SU-DHL-6 (cell line): ENCODE results near the gene CAMP.
"Not testable (repeated sequence)": the region's sequence is repeated elsewhere in the genome, so short reads cannot be mapped to it uniquely, and the experiment has no call there.

ENCODE experiments used
- H2AFZ ChIP-seq: fragments of 200-600 bp; sonication (generic); 2 replicates; pipeline ENCODE4 v1.6.1; 2014; ENCODE audit warnings: low read depth, mild to moderate bottlenecking, moderate library complexity, mixed read lengths, antibody characterized with exemption, low read length; ENCODE audit not compliant: severe bottlenecking
- H3F3A ChIP-seq: fragments of 200-600 bp; shearing (Covaris generic); 2 replicates; pipeline ENCODE4 v1.6.0; 2016; ENCODE audit warnings: antibody characterized with exemption, mild to moderate bottlenecking; ENCODE audit not compliant: insufficient read depth
- H3K27ac ChIP-seq: fragments of 200-600 bp; sonication (generic); 2 replicates; pipeline ENCODE4 v1.5.1; 2016; ENCODE audit warnings: low read depth, mild to moderate bottlenecking, low read length, moderate library complexity, mixed read lengths
- H3K27me3 ChIP-seq: fragments of 200-600 bp; sonication (generic), shearing (Covaris generic); 2 replicates; pipeline ENCODE4 v1.6.0; 2014; ENCODE audit warnings: mild to moderate bottlenecking, low read length
- H3K36me3 ChIP-seq: fragments of 200-600 bp; sonication (generic); 2 replicates; pipeline ENCODE4 v1.6.1; 2014; ENCODE audit warnings: mild to moderate bottlenecking, low read length, mixed read lengths
- H3K4me2 ChIP-seq: fragments of 300-600, 200-600 bp; shearing (Covaris generic), sonication (generic); 2 replicates; pipeline ENCODE4 v1.6.0; 2014; ENCODE audit warnings: low read length, low read depth, mild to moderate bottlenecking; ENCODE audit not compliant: poor library complexity, severe bottlenecking
- H3K4me3 ChIP-seq: fragments of 200-600 bp; sonication (generic); 2 replicates; pipeline ENCODE4 v1.5.1; 2014; ENCODE audit warnings: antibody characterized with exemption, low read length, mild to moderate bottlenecking, mixed read lengths; ENCODE audit not compliant: insufficient read depth, poor library complexity, severe bottlenecking
- H3K79me2 ChIP-seq: fragments of 200-600 bp; sonication (generic); 2 replicates; pipeline ENCODE4 v1.6.1; 2014; ENCODE audit warnings: mild to moderate bottlenecking, low read length, moderate library complexity; ENCODE audit not compliant: insufficient read depth
- H3K9ac ChIP-seq: fragments of 200-600 bp; sonication (generic); 2 replicates; pipeline ENCODE4 v1.7.0; 2014; ENCODE audit warnings: mild to moderate bottlenecking, low read length
- H3K9me2 ChIP-seq: fragments of 200-600 bp; sonication (generic); replicated peaks from 2 replicates; pipeline ENCODE4 v1.6.1; 2014; ENCODE audit warnings: low read length; ENCODE audit not compliant: insufficient read depth
- H3K9me3 ChIP-seq: fragments of 200-600 bp; sonication (generic); 2 replicates; pipeline ENCODE4 v1.6.1; 2014; ENCODE audit warnings: low read length, mixed read lengths; ENCODE audit not compliant: insufficient read depth
- H4K20me1 ChIP-seq: fragments of 200-600 bp; sonication (generic); 2 replicates; pipeline ENCODE4 v1.6.1; 2014; ENCODE audit warnings: low read depth, mild to moderate bottlenecking, antibody characterized with exemption, low read length, moderate library complexity, mixed read lengths
- CTCF ChIP-seq: fragments of 200-600 bp; sonication (generic); IDR thresholded peaks from one replicate; pipeline ENCODE4 v1.5.1; 2017; ENCODE audit warnings: antibody characterized with exemption, mild to moderate bottlenecking, low read length, moderate library complexity; ENCODE audit not compliant: insufficient read depth, poor library complexity, severe bottlenecking
- EZH2phosphoT487 ChIP-seq: fragments of 200-600 bp; sonication (generic), shearing (Covaris generic); conservative IDR thresholded peaks from 2 replicates; pipeline ENCODE4 v1.6.1; 2018; ENCODE audit warnings: mild to moderate bottlenecking, antibody characterized with exemption, low read length, moderate library complexity, mixed read lengths

CAMP gene

GRCh38 chr3:48208076-48208475, 15.2 kb upstream of the CAMP start:
- H4K20me1 ChIP-seq = no peaks in the 10 kb centered on the region
- H3K9me3 ChIP-seq = no peaks in the 10 kb centered on the region
- no peaks in the 10 kb centered on the region for H3K79me2 ChIP-seq
- no peaks in the 10 kb centered on the region for H3K36me3 ChIP-seq
- no peaks in the 10 kb centered on the region for H3F3A ChIP-seq
- no peak overlapping the region for H2AFZ ChIP-seq
- H3K27ac ChIP-seq = no peak overlapping the region
- no peak overlapping the region for H3K4me3 ChIP-seq
- TF ChIP-seq CTCF (no peak), EZH2phosphoT487 (no peak)
- H3K9me2 ChIP-seq = no peaks in the 10 kb centered on the region
- H3K9ac ChIP-seq = no peak overlapping the region
- no peaks in the 10 kb centered on the region for H3K27me3 ChIP-seq
- no peak overlapping the region for H3K4me2 ChIP-seq

- H3K4me3 ChIP-seq = no peak overlapping the region
- no peak overlapping the region for H3K4me2 ChIP-seq
- H2AFZ ChIP-seq = no peak overlapping the region
- H3K9me2 ChIP-seq = no peaks in the 10 kb centered on the region
- H3F3A ChIP-seq = no peaks in the 10 kb centered on the region
- no peak overlapping the region for H3K9ac ChIP-seq
- H4K20me1 ChIP-seq = no peaks in the 10 kb centered on the region
- no peaks in the 10 kb centered on the region for H3K9me3 ChIP-seq
- H3K36me3 ChIP-seq = no peaks in the 10 kb centered on the region
- no peak for TF ChIP-seq CTCF
- no peak for TF ChIP-seq EZH2phosphoT487
- H3K79me2 ChIP-seq = no peaks in the 10 kb centered on the region
- no peaks in the 10 kb centered on the region for H3K27me3 ChIP-seq
- no peak overlapping the region for H3K27ac ChIP-seq
These were observed 13.8 kb upstream of the CAMP start for GRCh38 chr3:48209445-48209844.

- H3K79me2 ChIP-seq, H4K20me1 ChIP-seq, H3K27me3 ChIP-seq, H3K27ac ChIP-seq, H3K36me3 ChIP-seq, H3K4me3 ChIP-seq, H3K9me2 ChIP-seq, H3K9ac ChIP-seq, H3K9me3 ChIP-seq, H3F3A ChIP-seq, H3K4me2 ChIP-seq, H2AFZ ChIP-seq: not testable (repeated sequence)
These were observed 12.8 kb upstream of the CAMP start for GRCh38 chr3:48210534-48210933.

- not testable (repeated sequence) for H4K20me1 ChIP-seq, H3K79me2 ChIP-seq, H3K27ac ChIP-seq, H3F3A ChIP-seq, H3K9me3 ChIP-seq, H3K9me2 ChIP-seq, H3K4me2 ChIP-seq, H3K36me3 ChIP-seq, H3K4me3 ChIP-seq, H3K27me3 ChIP-seq, H3K9ac ChIP-seq, H2AFZ ChIP-seq
These were observed 11.5 kb upstream of the CAMP start for GRCh38 chr3:48211776-48212175.
